T-helper 17 cell (primary cell): ENCODE measurements around the gene EDC3. TPM values are rescaled to one million over a fixed set of nuclear protein-coding genes. Genes with fewer than 3 reads are reported as not detected.
"Not testable (repeated sequence)": the region's sequence is repeated elsewhere in the genome, so short reads cannot be mapped to it uniquely, and the experiment has no call there.

Source experiments
- ATAC-seq: fragments of 150-1000 bp; cut with Tn5 transposase; 2 replicates; pipeline ENCODE4 v1.10.0; 2021; ENCODE audit warnings: mild to moderate bottlenecking, moderate library complexity
- DNase-seq, 3 donors: peaks; one replicate each; pipeline versions ENCODE4 v3.0.0 to v3.0.0-alpha.2; 2020 to 2021
- H3K9me3 ChIP-seq: one replicate; pipeline ENCODE4 v1.7.0; 2013; ENCODE audit warnings: low read length, mild to moderate bottlenecking; ENCODE audit not compliant: control insufficient read depth, poor library complexity, severe bottlenecking
- H3K27ac Mint-ChIP-seq: one replicate; pipeline ENCODE4 v1.8.0; 2022; ENCODE audit warnings: mild to moderate bottlenecking, moderate library complexity, mixed read lengths
- H3K27me3 Mint-ChIP-seq: one replicate; pipeline ENCODE4 v1.8.0; 2022; ENCODE audit warnings: mixed read lengths
- H3K36me3 Mint-ChIP-seq: one replicate; pipeline ENCODE4 v1.8.0; 2022; ENCODE audit warnings: low read depth, mixed read lengths
- H3K4me1 Mint-ChIP-seq: one replicate; pipeline ENCODE4 v1.8.0; 2022; ENCODE audit warnings: mild to moderate bottlenecking, mixed read lengths
- H3K4me3 Mint-ChIP-seq: one replicate; pipeline ENCODE4 v1.8.0; 2022; ENCODE audit warnings: mild to moderate bottlenecking, moderate library complexity, mixed read lengths
- total RNA-seq, 4 donors: library from RNA in 2 of 4; stranded (reverse) in 2 of 4; gene quantifications; one replicate each; pipeline ENCODE4 v1.2.3 and lab custom pipeline; 2022 to 2026

The EDC3 gene
- total RNA-seq, 2 donors from 2014 or later = 18.1 to 24.0 TPM

DNA sequence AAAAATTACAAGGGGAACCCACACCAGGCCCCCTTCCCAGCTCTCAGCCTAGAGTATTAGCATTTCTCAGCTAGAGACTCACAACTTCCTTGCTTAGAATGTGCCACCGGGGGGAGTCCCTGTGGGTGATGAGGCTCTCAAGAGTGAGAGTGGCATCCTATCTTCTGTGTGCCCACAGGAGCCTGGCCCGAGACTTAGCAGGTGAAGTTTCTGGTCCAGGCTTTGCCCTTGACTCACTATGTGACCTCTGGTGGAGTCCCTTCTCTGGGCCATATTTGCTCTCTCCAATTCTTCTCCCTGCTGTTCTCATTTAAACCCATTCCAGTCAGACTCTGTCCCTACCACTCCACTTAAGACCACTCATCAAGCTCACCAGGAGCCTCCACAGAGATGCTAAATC is 62.0 kb downstream of the EDC3 start:
- no peak overlapping the region for H3K4me3 Mint-ChIP-seq
- no peaks in the 10 kb centered on the region for H3K27me3 Mint-ChIP-seq
- no peaks in the 10 kb centered on the region for H3K9me3 ChIP-seq
- H3K36me3 Mint-ChIP-seq = peaks cover 23% of the 10 kb centered on the region
- H3K4me1 Mint-ChIP-seq = peaks cover 20% of the 10 kb centered on the region
- no peak overlapping the region for H3K27ac Mint-ChIP-seq
- DNase-seq (no peak), ATAC-seq (no peak)

DNA sequence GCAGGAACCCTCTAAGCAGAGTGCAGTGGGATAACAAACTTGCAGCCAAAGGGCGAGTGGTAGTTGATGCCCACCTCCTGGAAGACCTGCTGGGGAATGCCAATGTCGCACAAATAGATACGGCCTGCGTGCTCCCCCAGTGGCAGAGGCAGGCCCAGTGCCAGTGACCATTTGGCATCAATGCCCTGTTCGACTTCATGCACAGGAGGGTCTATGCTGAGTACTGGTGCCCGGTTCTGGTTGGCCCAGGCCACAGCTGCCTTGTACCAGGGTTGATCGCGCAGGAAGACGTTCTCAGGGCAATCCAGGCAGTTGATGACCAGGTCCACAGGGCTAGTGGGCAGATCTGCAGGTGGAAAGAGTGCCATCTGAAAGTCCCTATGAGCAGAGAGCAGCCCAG is 63.2 kb downstream of the EDC3 start:
- DNase-seq (no peak), ATAC-seq (no peak)
- Mint-ChIP-seq H3K4me1 (peaks cover 19% of the 10 kb centered on the region), H3K4me3 (no peak overlapping the region), H3K36me3 (peaks cover 17% of the 10 kb centered on the region), H3K27me3 (no peaks in the 10 kb centered on the region), H3K27ac (no peak overlapping the region)
- no peaks in the 10 kb centered on the region for H3K9me3 ChIP-seq

DNA sequence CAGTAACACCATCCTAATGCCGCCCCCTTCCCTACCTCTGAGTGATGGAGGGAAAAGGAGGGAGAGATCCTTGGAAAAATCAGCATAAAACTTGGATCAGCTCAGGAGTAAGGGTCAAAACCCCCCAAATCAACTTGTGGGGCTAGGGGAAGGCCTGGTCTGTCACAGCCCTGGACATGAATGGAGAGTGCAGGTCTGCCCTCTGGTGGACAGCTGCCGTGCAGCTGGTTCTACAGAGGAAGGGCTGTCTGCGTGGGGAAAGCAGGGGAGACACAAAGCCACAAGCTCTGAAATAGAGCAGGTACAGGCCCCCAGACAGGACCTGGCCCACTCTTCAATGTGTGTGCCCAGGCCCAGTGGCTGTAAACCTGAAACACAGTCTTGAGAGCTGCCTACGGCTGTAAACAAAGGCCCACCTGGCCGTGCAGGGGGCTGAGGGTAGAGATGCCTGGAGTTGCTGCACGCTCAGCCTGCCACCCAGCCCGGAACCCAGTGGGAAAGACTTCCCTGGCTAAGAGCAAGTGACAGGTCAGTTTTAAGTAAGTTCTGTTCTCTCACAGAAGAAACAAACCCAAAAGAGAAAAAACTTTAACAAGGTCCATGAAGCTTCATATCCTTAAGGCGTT is 63.8 kb downstream of the EDC3 start:
- peaks cover 19% of the 10 kb centered on the region for H3K4me1 Mint-ChIP-seq
- H3K27ac Mint-ChIP-seq = no peak overlapping the region

DNA sequence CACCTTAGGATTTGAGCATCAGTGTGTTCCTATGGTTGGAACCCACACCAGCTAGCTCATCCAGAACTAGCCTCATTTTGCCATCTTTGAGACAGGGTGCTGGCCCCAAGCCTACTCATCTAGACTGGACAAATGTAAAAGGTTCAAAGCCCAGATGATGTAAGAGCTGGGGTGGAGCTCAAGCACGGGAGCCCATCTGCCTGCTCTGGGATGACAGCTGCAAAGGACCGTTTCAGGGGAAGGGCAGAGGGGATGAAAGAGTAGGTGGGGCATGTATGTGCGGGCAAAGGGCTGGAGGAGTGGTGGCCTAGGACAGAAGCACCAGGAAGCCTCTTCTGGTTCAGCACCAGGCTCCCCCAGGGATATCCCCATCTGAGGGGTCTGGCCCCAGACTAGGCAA is 64.4 kb downstream of the EDC3 start:
- Mint-ChIP-seq H3K4me1 (peaks cover 19% of the 10 kb centered on the region), H3K4me3 (no peak overlapping the region), H3K27ac (no peak overlapping the region), H3K27me3 (no peaks in the 10 kb centered on the region), H3K36me3 (peaks cover 18% of the 10 kb centered on the region)
- no peaks in the 10 kb centered on the region for H3K9me3 ChIP-seq
- ATAC-seq = peak; percentile 3
- DNase-seq = no peak

More for the DNA sequence above, 63.8 kb downstream of the EDC3 start:
- ATAC-seq (peak; percentile 62), DNase-seq (peak in 1 of 3 donors; percentile 47)
- H3K27me3 Mint-ChIP-seq = no peaks in the 10 kb centered on the region
- H3K36me3 Mint-ChIP-seq = peaks cover 17% of the 10 kb centered on the region
- H3K9me3 ChIP-seq = no peaks in the 10 kb centered on the region
- no peak overlapping the region for H3K4me3 Mint-ChIP-seq

DNA sequence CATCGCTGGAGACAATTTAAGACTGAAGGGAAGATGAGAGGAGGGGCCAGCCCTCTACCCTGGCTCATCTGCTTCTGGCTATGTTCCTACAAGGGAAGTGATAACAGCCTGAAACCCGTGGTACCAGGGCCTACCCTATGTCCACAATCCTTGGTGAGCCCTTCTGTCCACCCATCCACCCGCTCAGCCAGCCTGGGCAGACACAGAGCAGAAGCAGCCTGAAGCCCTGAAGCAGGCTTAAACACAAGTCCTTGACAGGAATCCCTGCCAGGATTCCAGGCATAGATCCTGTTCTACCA is 64.8 kb downstream of the EDC3 start:
- no peak for ATAC-seq
- no peaks in the 10 kb centered on the region for H3K27me3 Mint-ChIP-seq
- no peaks in the 10 kb centered on the region for H3K9me3 ChIP-seq
- H3K4me1 Mint-ChIP-seq = peaks cover 17% of the 10 kb centered on the region
- no peak overlapping the region for H3K4me3 Mint-ChIP-seq
- peaks cover 16% of the 10 kb centered on the region for H3K36me3 Mint-ChIP-seq
- no peak for DNase-seq
- no peak overlapping the region for H3K27ac Mint-ChIP-seq

DNA sequence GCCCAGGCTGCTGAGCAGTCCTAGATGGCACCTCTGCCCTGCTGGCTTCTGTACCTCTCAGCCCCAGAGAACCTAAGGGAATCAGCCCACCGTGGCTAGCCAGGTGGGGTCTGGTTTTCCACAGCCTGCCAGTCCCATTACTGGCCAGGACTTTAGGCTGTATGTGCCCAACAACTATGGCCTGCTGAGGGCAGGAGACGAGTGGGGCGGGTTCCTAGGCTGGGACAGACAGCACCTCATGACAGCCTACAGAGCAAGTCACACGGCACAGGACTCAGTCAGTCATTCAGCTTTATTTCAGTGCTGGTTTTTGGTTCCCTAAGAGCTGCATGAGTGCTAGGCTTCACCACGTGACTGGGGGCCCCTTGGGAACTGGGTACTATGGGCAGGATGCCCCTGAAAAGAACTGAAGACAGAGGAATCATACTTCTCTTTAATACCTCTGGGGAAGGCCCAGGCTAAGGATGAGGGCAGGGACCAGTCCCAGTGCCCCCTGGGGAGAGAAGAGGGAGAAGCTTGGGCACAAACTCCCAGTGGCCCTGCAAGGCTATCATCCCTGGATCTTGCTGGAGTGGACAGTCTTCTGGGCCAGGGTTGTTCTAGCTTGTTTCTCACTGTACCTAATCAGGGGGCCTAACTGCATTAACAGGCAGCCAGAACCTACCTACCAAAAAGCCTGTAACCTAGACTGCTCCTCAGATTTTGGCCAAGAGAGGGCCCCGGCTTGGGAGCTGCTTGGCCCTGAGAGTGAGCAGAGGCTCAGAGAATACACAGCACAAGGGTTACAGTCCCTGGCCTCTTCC is 65.3 kb downstream of the EDC3 start:
- peaks cover 14% of the 10 kb centered on the region for H3K4me1 Mint-ChIP-seq
- no peaks in the 10 kb centered on the region for H3K9me3 ChIP-seq
- H3K27me3 Mint-ChIP-seq = no peaks in the 10 kb centered on the region
- no peak overlapping the region for H3K27ac Mint-ChIP-seq
- no peak overlapping the region for H3K4me3 Mint-ChIP-seq
- DNase-seq (no peak), ATAC-seq (no peak)
- H3K36me3 Mint-ChIP-seq = peaks cover 12% of the 10 kb centered on the region

DNA sequence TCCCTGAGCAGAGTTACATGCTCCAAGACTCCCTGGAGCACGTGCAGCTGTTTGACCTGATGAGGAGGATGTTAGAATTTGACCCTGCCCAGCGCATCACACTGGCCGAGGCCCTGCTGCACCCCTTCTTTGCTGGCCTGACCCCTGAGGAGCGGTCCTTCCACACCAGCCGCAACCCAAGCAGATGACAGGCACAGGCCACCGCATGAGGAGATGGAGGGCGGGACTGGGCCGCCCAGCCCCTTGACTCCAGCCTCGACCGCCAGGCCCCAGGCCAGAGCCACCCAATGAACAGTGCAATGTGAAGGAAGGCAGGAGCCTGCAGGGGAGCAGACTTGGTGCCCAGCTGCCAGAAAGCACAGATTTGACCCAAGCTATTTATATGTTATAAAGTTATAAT is 66.1 kb downstream of the EDC3 start:
- not testable (repeated sequence) for H3K9me3 ChIP-seq

DNA sequence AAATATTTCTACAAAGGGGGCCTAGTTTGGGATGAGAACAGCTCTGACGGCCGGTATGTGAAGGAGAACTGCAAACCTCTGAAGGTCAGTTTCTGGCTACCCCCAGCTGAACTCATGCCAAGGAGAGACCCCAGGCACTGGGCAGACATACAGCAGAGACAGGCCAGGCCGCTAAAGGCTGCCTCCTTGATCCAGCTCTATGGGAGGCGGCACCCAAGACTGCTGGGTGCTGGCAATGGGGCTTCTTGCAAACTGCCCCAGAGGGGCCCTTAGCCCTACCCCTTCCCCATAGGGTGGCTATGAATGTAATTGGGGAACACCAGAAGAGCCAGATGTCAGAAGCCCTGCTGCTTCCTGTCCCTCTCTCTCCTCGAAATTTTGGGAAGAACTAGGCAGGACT is 66.9 kb downstream of the EDC3 start:
- ATAC-seq (no peak), DNase-seq (no peak)
- Mint-ChIP-seq H3K4me1 (peaks cover 4% of the 10 kb centered on the region), H3K27me3 (no peaks in the 10 kb centered on the region), H3K36me3 (peaks cover 3% of the 10 kb centered on the region), H3K4me3 (no peak overlapping the region), H3K27ac (peak overlapping the region; percentile 47)
- no peaks in the 10 kb centered on the region for H3K9me3 ChIP-seq

More for the DNA sequence above, 66.1 kb downstream of the EDC3 start:
- H3K4me3 Mint-ChIP-seq, H3K27me3 Mint-ChIP-seq, H3K36me3 Mint-ChIP-seq, DNase-seq, ATAC-seq: not testable (repeated sequence)
- Mint-ChIP-seq H3K4me1 (peaks cover 11% of the 10 kb centered on the region), H3K27ac (peak overlapping the region; percentile 47)

DNA sequence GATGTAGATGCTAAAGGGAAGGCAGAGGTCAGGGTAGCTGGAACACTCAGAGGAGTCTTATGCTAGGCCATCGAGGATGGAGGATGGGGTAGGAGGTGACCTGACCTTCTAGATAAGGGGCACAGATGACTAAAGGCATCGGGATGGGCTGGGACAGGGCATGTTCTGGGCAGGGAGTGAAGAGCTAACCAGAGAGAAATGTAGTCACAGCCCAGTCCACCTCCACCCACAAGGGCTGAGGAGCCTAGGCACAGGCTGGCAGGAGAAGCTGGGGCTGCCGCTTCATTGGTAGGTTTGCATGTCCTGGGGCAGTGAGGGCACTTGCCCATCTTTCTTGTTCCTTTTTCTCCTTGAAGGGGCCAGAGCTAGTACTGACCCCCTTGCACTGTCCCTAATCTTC is 67.6 kb downstream of the EDC3 start:
- H3K36me3 Mint-ChIP-seq = peaks cover 3% of the 10 kb centered on the region
- H3K4me3 Mint-ChIP-seq = no peak overlapping the region
- no peak for ATAC-seq
- no peak overlapping the region for H3K27ac Mint-ChIP-seq
- H3K4me1 Mint-ChIP-seq = peaks cover 4% of the 10 kb centered on the region
- no peaks in the 10 kb centered on the region for H3K9me3 ChIP-seq
- no peak for DNase-seq
- no peaks in the 10 kb centered on the region for H3K27me3 Mint-ChIP-seq

DNA sequence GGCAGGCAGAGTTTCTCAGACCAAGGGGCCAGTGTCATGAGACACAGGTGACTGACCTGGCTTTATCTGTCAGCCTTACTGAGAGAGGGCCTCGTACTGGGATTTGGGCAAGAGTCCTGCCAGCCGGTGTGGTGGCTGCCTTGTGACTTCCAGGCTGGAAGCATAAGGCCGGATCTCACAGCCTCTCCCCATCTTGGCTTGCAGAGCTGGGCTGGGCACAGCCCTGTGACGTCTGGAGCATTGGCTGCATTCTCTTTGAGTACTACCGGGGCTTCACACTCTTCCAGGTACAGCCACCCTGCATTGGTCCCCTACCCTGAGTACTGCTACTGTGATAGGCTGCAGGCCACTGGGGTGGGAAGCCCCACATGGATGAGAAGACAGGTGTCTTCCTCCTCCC is 68.1 kb downstream of the EDC3 start:
- H3K36me3 Mint-ChIP-seq = peaks cover 3% of the 10 kb centered on the region
- no peaks in the 10 kb centered on the region for H3K9me3 ChIP-seq
- H3K27me3 Mint-ChIP-seq = no peaks in the 10 kb centered on the region
- DNase-seq (no peak), ATAC-seq (no peak)
- H3K4me1 Mint-ChIP-seq = peaks cover 5% of the 10 kb centered on the region
- no peak overlapping the region for H3K4me3 Mint-ChIP-seq
- H3K27ac Mint-ChIP-seq = no peak overlapping the region

DNA sequence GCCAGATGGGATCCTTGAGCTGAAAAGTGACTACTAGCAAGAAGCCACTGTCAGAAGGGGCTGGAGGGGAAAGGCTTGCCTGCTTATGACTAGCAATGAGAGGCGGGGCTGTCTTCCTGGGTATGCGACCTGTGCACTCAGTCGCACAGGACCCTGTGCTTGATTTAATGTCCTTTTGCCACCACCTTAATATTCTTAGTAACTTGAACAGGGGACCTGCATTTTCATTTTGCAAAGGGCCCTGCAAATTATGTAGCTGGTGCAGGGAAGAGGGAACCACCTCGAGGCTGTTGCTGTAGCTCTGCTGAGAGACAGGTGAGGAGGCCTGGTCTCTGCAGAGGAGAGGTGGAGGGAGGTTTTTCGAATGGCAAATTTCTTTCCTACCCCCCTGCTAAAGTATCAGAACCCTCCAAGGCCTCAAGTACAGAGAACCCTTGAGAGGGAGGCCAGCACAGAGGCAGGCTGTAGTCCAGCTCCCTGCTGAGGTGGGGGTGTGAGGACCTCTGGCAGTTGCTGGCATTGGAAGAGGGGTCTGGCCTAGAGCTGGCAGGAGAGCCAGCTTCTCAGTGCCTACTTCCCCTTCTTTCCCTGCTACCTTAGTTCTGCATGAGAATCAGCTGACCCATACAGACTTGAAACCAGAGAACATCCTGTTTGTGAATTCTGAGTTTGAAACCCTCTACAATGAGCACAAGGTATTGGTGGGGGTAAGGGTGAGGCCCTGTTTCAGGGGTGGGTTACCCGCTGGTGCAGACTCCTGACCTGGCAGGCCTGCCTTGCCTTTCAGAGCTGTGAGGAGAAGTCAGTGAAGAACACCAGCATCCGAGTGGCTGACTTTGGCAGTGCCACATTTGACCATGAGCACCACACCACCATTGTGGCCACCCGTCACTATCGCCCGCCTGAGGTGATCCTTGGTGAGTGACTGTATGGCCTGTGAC is 68.8 kb downstream of the EDC3 start:
- peak; percentile 36 for ATAC-seq
- Mint-ChIP-seq H3K4me3 (no peak overlapping the region), H3K36me3 (peaks cover 3% of the 10 kb centered on the region), H3K27ac (no peak overlapping the region), H3K4me1 (peaks cover 9% of the 10 kb centered on the region), H3K27me3 (no peaks in the 10 kb centered on the region)
- no peaks in the 10 kb centered on the region for H3K9me3 ChIP-seq
- DNase-seq = no peak

DNA sequence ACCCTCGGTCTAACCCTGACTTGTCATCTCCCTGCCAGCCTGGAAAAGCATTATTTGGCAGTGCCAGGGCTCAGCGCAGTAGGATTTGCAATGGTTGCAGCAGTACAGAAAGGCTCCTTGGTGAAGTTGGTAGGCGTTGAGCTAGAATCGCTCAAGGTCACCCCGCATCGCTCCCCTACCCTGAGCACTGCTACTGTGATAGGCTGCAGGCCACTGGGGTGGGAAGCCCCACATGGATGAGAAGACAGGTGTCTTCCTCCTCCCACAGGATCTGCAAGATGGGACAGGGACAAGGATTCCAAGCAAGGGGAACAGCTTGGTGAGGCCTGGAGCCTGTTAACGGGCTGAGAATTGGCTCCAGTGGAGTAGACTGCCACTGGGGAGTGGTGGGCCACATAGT is 69.5 kb downstream of the EDC3 start:
- peaks cover 7% of the 10 kb centered on the region for H3K4me1 Mint-ChIP-seq
- ATAC-seq (no peak), DNase-seq (no peak)
- no peaks in the 10 kb centered on the region for H3K27me3 Mint-ChIP-seq
- no peaks in the 10 kb centered on the region for H3K9me3 ChIP-seq
- H3K36me3 Mint-ChIP-seq = peaks cover 5% of the 10 kb centered on the region
- no peak overlapping the region for H3K27ac Mint-ChIP-seq
- H3K4me3 Mint-ChIP-seq = no peak overlapping the region

DNA sequence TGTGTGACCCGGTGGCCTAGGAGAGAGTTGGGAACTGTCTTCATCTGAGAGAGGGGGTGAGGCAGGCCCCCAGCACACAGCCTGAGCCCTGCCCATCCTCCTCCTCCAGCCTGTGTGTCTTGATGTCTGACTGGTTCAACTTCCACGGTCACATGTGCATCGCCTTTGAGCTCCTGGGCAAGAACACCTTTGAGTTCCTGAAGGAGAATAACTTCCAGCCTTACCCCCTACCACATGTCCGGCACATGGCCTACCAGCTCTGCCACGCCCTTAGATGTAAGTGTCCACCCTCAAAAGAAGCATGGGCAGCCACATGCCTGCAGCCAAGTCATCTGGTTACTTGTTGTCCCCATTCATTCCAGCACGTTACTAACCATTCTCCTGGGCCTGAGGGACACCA is 70.1 kb downstream of the EDC3 start:
- Mint-ChIP-seq H3K36me3 (peaks cover 9% of the 10 kb centered on the region), H3K4me1 (peaks cover 12% of the 10 kb centered on the region), H3K27ac (no peak overlapping the region), H3K4me3 (no peak overlapping the region), H3K27me3 (no peaks in the 10 kb centered on the region)
- DNase-seq = no peak
- H3K9me3 ChIP-seq = no peaks in the 10 kb centered on the region
- ATAC-seq = no peak
